ENCODE data around the gene PGM2L1. TPM values are rescaled to one million over a fixed set of nuclear protein-coding genes. Genes with fewer than 3 reads are reported as not detected.

The PGM2L1 gene
- total and polyA plus RNA-seq, 12 donors, result 0.81 to 2.5 (median 1.5) TPM

GRCh38 chr11:74444173-74444826, 46.1 kb upstream of the PGM2L1 start:
- intact Hi-C loops (cut with DNase I), result no loop called here
- no peaks in the 10 kb centered on the region for H3K36me3 ChIP-seq
- H3K4me3 ChIP-seq, result no peak overlapping the region
- peaks cover 0 to 11% (median 0%) of the 10 kb centered on the region in 9 donors for H3K4me1 ChIP-seq
- no peaks in the 10 kb centered on the region for H3K27me3 ChIP-seq
- 60 to 72% methylated on average over 9 of the region's 9 CpGs for WGBS, 2 donors
- no peak for TF ChIP-seq CTCF (IDR thresholded peaks at IDR 0.05)
- ATAC-seq (no peak), DNase-seq (no peak)
- no peak overlapping the region for H3K27ac ChIP-seq
- H3K9me3 ChIP-seq, result peaks cover 0 to 3% (median 0%) of the 10 kb centered on the region in 11 donors

GRCh38 chr11:74443071-74443864, 45.0 kb upstream of the PGM2L1 start:
- Histone ChIP-seq H3K4me3 (no peak overlapping the region), H3K9me3 (peaks cover 0 to 3% (median 0%) of the 10 kb centered on the region in 11 donors), H3K4me1 (peaks cover 0 to 11% (median 0%) of the 10 kb centered on the region in 9 donors), H3K36me3 (no peaks in the 10 kb centered on the region), H3K27ac (no peak overlapping the region), H3K27me3 (no peaks in the 10 kb centered on the region)
- WGBS, 2 donors, result 39 to 45% methylated on average over 8 of the region's 8 CpGs
- intact Hi-C loops (cut with DNase I), result no loop called here
- no peak for DNase-seq
- ATAC-seq, result peak in 4 of 8 donors; percentile 47 to 68 (median 62)
- peak in 3 of 9 donors; percentile 18 to 35 (median 21) for TF ChIP-seq CTCF (IDR thresholded peaks at IDR 0.05)

- ATAC-seq, result peak in 1 of 8 donors; percentile 67
- Histone ChIP-seq H3K27ac (no peak overlapping the region), H3K36me3 (no peaks in the 10 kb centered on the region), H3K4me3 (no peak overlapping the region), H3K27me3 (no peaks in the 10 kb centered on the region), H3K4me1 (peaks cover 0 to 11% (median 0%) of the 10 kb centered on the region in 9 donors), H3K9me3 (peaks cover 0 to 3% (median 0%) of the 10 kb centered on the region in 11 donors)
- DNase-seq, result no peak
- WGBS, 2 donors, result 79 to 82% methylated on average over 3 of the region's 3 CpGs
- intact Hi-C loops (cut with DNase I), result no loop called here
- no peak for TF ChIP-seq CTCF (IDR thresholded peaks at IDR 0.05)
These were observed 44.4 kb upstream of the PGM2L1 start for GRCh38 chr11:74442636-74443035.

GRCh38 chr11:74438681-74439080, 40.4 kb upstream of the PGM2L1 start:
- Histone ChIP-seq H3K4me1 (peaks cover 0 to 3% (median 0%) of the 10 kb centered on the region in 9 donors), H3K27me3 (no peaks in the 10 kb centered on the region), H3K4me3 (no peak overlapping the region), H3K36me3 (no peaks in the 10 kb centered on the region), H3K27ac (no peak overlapping the region), H3K9me3 (peaks cover 0 to 3% (median 0%) of the 10 kb centered on the region in 11 donors)
- WGBS, 2 donors, result 95 to 100% methylated on average over 1 of the region's 1 CpG
- DNase-seq (no peak), ATAC-seq (no peak)
- no peak for TF ChIP-seq CTCF (IDR thresholded peaks at IDR 0.05)
- intact Hi-C loops (cut with DNase I), result no loop called here

All from heart right ventricle (tissue), 16 donors.